OCI-LY7 (cell line): ENCODE measurements around the gene OGG1.

ENCODE experiments used
- CTCF ChIP-seq: fragments of 200-600 bp; sonication (generic); conservative IDR thresholded peaks from 2 replicates; pipeline ENCODE4 v1.5.1; 2014; ENCODE audit warnings: mild to moderate bottlenecking, antibody characterized with exemption, low read length, moderate library complexity, mixed read lengths
- EZH2phosphoT487 ChIP-seq: fragments of 200-600 bp; sonication (generic); IDR thresholded peaks from 2 replicates; pipeline ENCODE4 v1.6.1; 2018; ENCODE audit warnings: low read depth, borderline replicate concordance, mild to moderate bottlenecking, mixed run types, antibody characterized with exemption, low read length, moderate library complexity, mixed read lengths

GRCh38 chr3:9721015-9721699, 28.6 kb upstream of the OGG1 start:
- 0 out of 2 replicates have a peak, but pooled peaks have one; percentile 12 for TF ChIP-seq CTCF
- TF ChIP-seq EZH2phosphoT487: no peak
